H9 (cell line): Measurements from ENCODE around the gene TNFAIP2. TPM values are rescaled to one million over a fixed set of nuclear protein-coding genes. Genes with fewer than 3 reads are reported as not detected.

Experiments used
- DNase-seq: peaks from one replicate; pipeline ENCODE4 v3.0.0-alpha.2; 2017
- H2AFZ ChIP-seq: one replicate; pipeline ENCODE4 v1.6.1; 2013; ENCODE audit warnings: mild to moderate bottlenecking, low read length, control low read depth, moderate library complexity
- H2AK5ac ChIP-seq: 2 replicates; pipeline ENCODE4 v1.6.1; 2013; ENCODE audit warnings: low read length, control low read depth, mixed read lengths; ENCODE audit not compliant: insufficient read length
- H2BK120ac ChIP-seq: one replicate; pipeline ENCODE4 v1.6.1; 2013; ENCODE audit warnings: low read depth, mild to moderate bottlenecking, low read length, control low read depth, inconsistent platforms; ENCODE audit not compliant: poor library complexity, severe bottlenecking
- H2BK12ac ChIP-seq: 2 replicates; pipeline ENCODE4 v1.6.1; 2013; ENCODE audit warnings: low read length, control low read depth, mixed read lengths, low read depth; ENCODE audit not compliant: insufficient read length
- H2BK15ac ChIP-seq: 2 replicates; pipeline ENCODE4 v1.6.1; 2013; ENCODE audit warnings: low read depth, low read length, control low read depth
- H2BK20ac ChIP-seq: one replicate; pipeline ENCODE4 v1.6.1; 2013; ENCODE audit warnings: low read depth, mild to moderate bottlenecking, low read length, control low read depth, inconsistent platforms; ENCODE audit not compliant: poor library complexity, severe bottlenecking
- H2BK5ac ChIP-seq: 2 replicates; pipeline ENCODE4 v1.6.1; 2013; ENCODE audit warnings: low read length, control low read depth, mixed read lengths; ENCODE audit not compliant: insufficient read length
- H3K14ac ChIP-seq: 2 replicates; pipeline ENCODE4 v1.6.1; 2013; ENCODE audit warnings: low read length, control low read depth; ENCODE audit not compliant: insufficient read depth
- H3K18ac ChIP-seq: 2 replicates; pipeline ENCODE4 v1.6.1; 2013; ENCODE audit warnings: low read depth, mild to moderate bottlenecking, mixed read lengths, low read length, control low read depth; ENCODE audit not compliant: insufficient read length
- H3K23ac ChIP-seq: 2 replicates; pipeline ENCODE4 v1.6.1; 2013; ENCODE audit warnings: low read length, control low read depth, mixed read lengths, low read depth; ENCODE audit not compliant: insufficient read length
- H3K23me2 ChIP-seq: 2 replicates; pipeline ENCODE4 v1.6.1; 2013; ENCODE audit warnings: low read depth, mild to moderate bottlenecking, mixed read lengths, low read length, control low read depth; ENCODE audit not compliant: insufficient read length, poor library complexity, severe bottlenecking
- H3K27ac ChIP-seq: 2 replicates; pipeline ENCODE4 v1.5.1; 2013; ENCODE audit warnings: low read length, control low read depth, mixed read lengths, low read depth; ENCODE audit not compliant: insufficient read length
- H3K27me3 ChIP-seq: 2 replicates; pipeline ENCODE4 v1.6.1; 2013; ENCODE audit warnings: low read length, control low read depth, inconsistent platforms; ENCODE audit not compliant: insufficient read depth
- H3K4ac ChIP-seq: 2 replicates; pipeline ENCODE4 v1.6.1; 2013; ENCODE audit warnings: low read depth, mild to moderate bottlenecking, control low read depth, inconsistent platforms, low read length, moderate library complexity
- H3K4me1 ChIP-seq: 2 replicates; pipeline ENCODE4 v1.6.1; 2013; ENCODE audit warnings: low read length, control low read depth, inconsistent platforms; ENCODE audit not compliant: insufficient read depth
- H3K4me2 ChIP-seq: 2 replicates; pipeline ENCODE4 v1.6.1; 2013; ENCODE audit warnings: low read length, control low read depth, mixed read lengths; ENCODE audit not compliant: insufficient read length, insufficient read depth
- H3K56ac ChIP-seq: 2 replicates; pipeline ENCODE4 v1.6.1; 2013; ENCODE audit warnings: low read depth, mild to moderate bottlenecking, mixed read lengths, low read length, control low read depth; ENCODE audit not compliant: insufficient read length
- H3K79me1 ChIP-seq: 2 replicates; pipeline ENCODE4 v1.6.1; 2013; ENCODE audit warnings: low read depth, mild to moderate bottlenecking, moderate library complexity, low read length, control low read depth, inconsistent platforms; ENCODE audit not compliant: insufficient read depth, poor library complexity, severe bottlenecking
- H3K79me2 ChIP-seq: 2 replicates; pipeline ENCODE4 v1.6.1; 2013; ENCODE audit warnings: low read length, control low read depth, inconsistent platforms; ENCODE audit not compliant: insufficient read depth
- H3K9ac ChIP-seq: 2 replicates; pipeline ENCODE4 v1.6.1; 2013; ENCODE audit warnings: low read length, control low read depth, mixed read lengths; ENCODE audit not compliant: insufficient read length; ENCODE audit errors: extremely low read depth
- H3K9me3 ChIP-seq: one replicate; pipeline ENCODE4 v1.6.1; 2013; ENCODE audit warnings: low read depth, low read length, inconsistent platforms; ENCODE audit not compliant: control insufficient read depth
- H3T11ph ChIP-seq: one replicate; pipeline ENCODE4 v1.6.1; 2013; ENCODE audit warnings: mild to moderate bottlenecking, low read length, control low read depth, inconsistent platforms
- H4K20me1 ChIP-seq: one replicate; pipeline ENCODE4 v1.6.1; 2013; ENCODE audit not compliant: control insufficient read depth, insufficient read length, insufficient read depth
- H4K5ac ChIP-seq: 2 replicates; pipeline ENCODE4 v1.6.1; 2013; ENCODE audit warnings: low read depth, mild to moderate bottlenecking, mixed read lengths, low read length, control low read depth; ENCODE audit not compliant: insufficient read length
- H4K8ac ChIP-seq: replicated peaks from 2 replicates; pipeline ENCODE4 v1.6.1; 2013; ENCODE audit warnings: low read length, control low read depth, mixed read lengths, low read depth; ENCODE audit not compliant: insufficient read length
- H4K91ac ChIP-seq: 2 replicates; pipeline ENCODE4 v1.6.1; 2013; ENCODE audit warnings: low read depth, mild to moderate bottlenecking, moderate library complexity, mixed read lengths, low read length, control low read depth; ENCODE audit not compliant: insufficient read length
- H3K27ac Mint-ChIP-seq, 3 experiments: 2 replicates in 2 of 3; 3 replicates in 1 of 3; pipeline ENCODE4 v1.8.0; 2020 to 2021; ENCODE audit warnings: mixed read lengths in 3 of 3, mild to moderate bottlenecking in 1 of 3, moderate library complexity in 1 of 3
- H3K27me3 Mint-ChIP-seq: 2 replicates; pipeline ENCODE4 v1.8.0; 2021; ENCODE audit warnings: low read depth, mild to moderate bottlenecking, moderate library complexity, mixed read lengths
- H3K36me3 Mint-ChIP-seq, 3 experiments: 2 replicates in 2 of 3; 3 replicates in 1 of 3; pipeline ENCODE4 v1.8.0; 2020 to 2021; ENCODE audit warnings: low read depth in 3 of 3, mixed read lengths in 3 of 3; ENCODE audit not compliant: insufficient read depth in 1 of 3
- H3K4me1 Mint-ChIP-seq, 2 experiments: 2 replicates each; pipeline ENCODE4 v1.8.0; 2020; ENCODE audit warnings: mixed read lengths in 2 of 2
- H3K4me3 Mint-ChIP-seq, 2 experiments: 2 replicates in 1 of 2; 3 replicates in 1 of 2; pipeline ENCODE4 v1.8.0; 2020 to 2021; ENCODE audit warnings: mild to moderate bottlenecking in 2 of 2, mixed read lengths in 2 of 2, moderate library complexity in 1 of 2
- H3K9me3 Mint-ChIP-seq, 2 experiments: 2 replicates in 1 of 2; 3 replicates in 1 of 2; pipeline ENCODE4 v1.8.0; 2020; ENCODE audit warnings: mild to moderate bottlenecking in 2 of 2, mixed read lengths in 2 of 2, moderate library complexity in 1 of 2
- CTCF ChIP-seq: fragments of 200-600 bp; sonication (generic); conservative IDR thresholded peaks from 3 replicates; pipeline ENCODE4 v1.8.0; 2021; ENCODE audit warnings: antibody characterized with exemption, mild to moderate bottlenecking
- WGBS: extraction: QIAGEN DNeasy Blood & Tissue Kit; methylation state at CpG from one replicate; pipeline ENCODE4 v1.1.7; 2013; ENCODE audit warnings: missing lambda C conversion rate, low lambda C conversion rate, mixed read lengths; ENCODE audit not compliant: insufficient read length; ENCODE audit errors: extremely low coverage; 5-methylcytosine and 5-hydroxymethylcytosine counted together
- total RNA-seq: library from RNA; stranded (reverse); gene quantifications from 2 replicates; pipeline ENCODE4 v1.2.1, GENCODE V29; 2021

TNFAIP2 gene
- total RNA-seq, 1 experiment from 2014 or later, result 29.3 TPM

GRCh38 chr14:103078860-103079587 is 44.2 kb upstream of the TNFAIP2 start:
- Histone ChIP-seq H4K91ac (no peak overlapping the region), H3K23ac (no peak overlapping the region), H3K27ac (no peak overlapping the region), H2AFZ (no peak overlapping the region), H3K14ac (no peak overlapping the region), H4K20me1 (no peaks in the 10 kb centered on the region), H3K4me1 (no peaks in the 10 kb centered on the region), H3K23me2 (no peaks in the 10 kb centered on the region), H3K18ac (no peak overlapping the region), H3K4ac (no peak overlapping the region), H2BK15ac (no peak overlapping the region), H2BK20ac (no peak overlapping the region), H3K27me3 (no peaks in the 10 kb centered on the region; the same call in 1 of the 2 replicates), H3K79me1 (no peaks in the 10 kb centered on the region), H3K9me3 (no peaks in the 10 kb centered on the region), H4K8ac (no peak overlapping the region), H3K79me2 (no peaks in the 10 kb centered on the region), H3T11ph (no peak overlapping the region), H3K56ac (no peak overlapping the region), H2BK120ac (no peak overlapping the region), H3K9ac (no peak overlapping the region), H4K5ac (no peak overlapping the region), H2BK5ac (no peak overlapping the region), H3K4me2 (no peak overlapping the region), H2AK5ac (no peak overlapping the region), H2BK12ac (no peak overlapping the region)
- Mint-ChIP-seq H3K4me3 (no peak overlapping the region), H3K27ac (no peak overlapping the region; a peak in 1 of 7 replicates), H3K9me3 (no peaks in the 10 kb centered on the region), H3K27me3 (peaks cover 18% of the 10 kb centered on the region), H3K36me3 (no peaks in the 10 kb centered on the region), H3K4me1 (no peaks in the 10 kb centered on the region)
- DNase-seq, result no peak
- WGBS, result no CpG with 5 or more reads among the region's 11 CpGs
- TF ChIP-seq CTCF, result no peak
